Uterus (tissue), 2 donors: ENCODE data around the gene NOL12.

Experiments
- POLR2A ChIP-seq, 2 donors: fragments of 450-650 bp; IDR thresholded peaks; one replicate each; pipeline ENCODE4 v1.6.1; 2016; ENCODE audit warnings: antibody characterized with exemption in 2 of 2, mild to moderate bottlenecking in 1 of 2, moderate library complexity in 1 of 2
- TF ChIP-seq, protein P1 (sequence below), 4 experiments: fragments of 200-600 bp in 2 of 4; fragments of 450-650 bp in 2 of 4; sonication (generic) in 2 of 4; IDR thresholded peaks; one replicate each; pipeline ENCODE4 v1.5.1; 2016 to 2019; ENCODE audit warnings: antibody characterized with exemption in 4 of 4, mild to moderate bottlenecking in 2 of 4, moderate library complexity in 1 of 4

DNA sequence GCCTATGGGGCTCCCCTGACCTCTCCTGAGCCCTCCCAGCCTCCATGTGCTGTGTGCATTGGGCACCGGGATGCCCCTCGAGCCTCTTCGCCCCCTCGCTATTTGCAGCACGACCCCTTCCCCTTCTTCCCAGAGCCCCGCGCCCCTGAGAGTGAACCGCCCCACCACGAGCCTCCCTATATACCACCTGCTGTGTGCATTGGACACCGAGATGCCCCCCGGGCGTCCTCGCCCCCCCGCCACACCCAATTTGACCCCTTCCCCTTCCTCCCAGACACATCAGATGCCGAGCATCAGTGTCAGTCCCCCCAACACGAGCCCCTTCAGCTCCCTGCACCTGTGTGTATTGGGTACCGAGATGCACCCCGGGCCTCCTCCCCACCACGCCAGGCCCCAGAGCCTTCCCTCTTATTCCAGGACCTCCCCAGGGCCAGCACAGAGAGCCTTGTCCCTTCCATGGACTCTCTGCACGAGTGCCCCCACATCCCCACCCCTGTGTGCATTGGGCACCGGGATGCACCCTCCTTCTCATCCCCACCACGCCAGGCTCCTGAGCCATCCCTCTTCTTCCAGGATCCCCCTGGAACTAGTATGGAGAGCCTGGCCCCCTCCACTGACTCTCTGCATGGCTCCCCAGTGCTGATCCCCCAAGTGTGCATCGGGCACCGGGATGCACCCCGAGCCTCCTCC is 39.6 kb downstream of the NOL12 start:
- TF ChIP-seq, protein P1, sequence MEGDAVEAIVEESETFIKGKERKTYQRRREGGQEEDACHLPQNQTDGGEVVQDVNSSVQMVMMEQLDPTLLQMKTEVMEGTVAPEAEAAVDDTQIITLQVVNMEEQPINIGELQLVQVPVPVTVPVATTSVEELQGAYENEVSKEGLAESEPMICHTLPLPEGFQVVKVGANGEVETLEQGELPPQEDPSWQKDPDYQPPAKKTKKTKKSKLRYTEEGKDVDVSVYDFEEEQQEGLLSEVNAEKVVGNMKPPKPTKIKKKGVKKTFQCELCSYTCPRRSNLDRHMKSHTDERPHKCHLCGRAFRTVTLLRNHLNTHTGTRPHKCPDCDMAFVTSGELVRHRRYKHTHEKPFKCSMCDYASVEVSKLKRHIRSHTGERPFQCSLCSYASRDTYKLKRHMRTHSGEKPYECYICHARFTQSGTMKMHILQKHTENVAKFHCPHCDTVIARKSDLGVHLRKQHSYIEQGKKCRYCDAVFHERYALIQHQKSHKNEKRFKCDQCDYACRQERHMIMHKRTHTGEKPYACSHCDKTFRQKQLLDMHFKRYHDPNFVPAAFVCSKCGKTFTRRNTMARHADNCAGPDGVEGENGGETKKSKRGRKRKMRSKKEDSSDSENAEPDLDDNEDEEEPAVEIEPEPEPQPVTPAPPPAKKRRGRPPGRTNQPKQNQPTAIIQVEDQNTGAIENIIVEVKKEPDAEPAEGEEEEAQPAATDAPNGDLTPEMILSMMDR (IDR thresholded peaks at IDR 0.05): no peak
- no peak for TF ChIP-seq POLR2A (IDR thresholded peaks at IDR 0.05)
